HG03469 (cell line): ENCODE results near the gene RPS3.

ENCODE experiments used
- ATAC-seq: cut with Tn5 transposase; IDR thresholded peaks from one replicate; pipeline ENCODE4 v1.9.1; 2021; ENCODE audit warnings: mild to moderate bottlenecking, moderate library complexity, moderate number of reproducible peaks; ENCODE audit not compliant: unreplicated experiment

The RPS3 gene

GRCh38 chr11:75433443-75433842 lies 34.1 kb downstream of the RPS3 start:
- ATAC-seq: no peak

GRCh38 chr11:75434051-75434450 lies 34.7 kb downstream of the RPS3 start:
- no peak for ATAC-seq

- no peak for ATAC-seq
Observed at GRCh38 chr11:75434886-75435570, 35.7 kb downstream of the RPS3 start.

GRCh38 chr11:75435571-75435925 lies 36.2 kb downstream of the RPS3 start:
- ATAC-seq: no peak

GRCh38 chr11:75436806-75437205 lies 37.5 kb downstream of the RPS3 start:
- ATAC-seq: no peak

GRCh38 chr11:75437966-75438659 lies 38.8 kb downstream of the RPS3 start:
- no peak for ATAC-seq

- ATAC-seq: no peak
Observed at GRCh38 chr11:75439026-75439425, 39.7 kb downstream of the RPS3 start.

- no peak for ATAC-seq
Observed at GRCh38 chr11:75439495-75440120, 40.3 kb downstream of the RPS3 start.

- ATAC-seq: no peak
Observed at GRCh38 chr11:75440960-75441803, 41.9 kb downstream of the RPS3 start.

- no peak for ATAC-seq
Observed at GRCh38 chr11:75441804-75442132, 42.5 kb downstream of the RPS3 start.

GRCh38 chr11:75442161-75442885 lies 43.0 kb downstream of the RPS3 start:
- no peak for ATAC-seq

- ATAC-seq: no peak
Observed at GRCh38 chr11:75443043-75443442, 43.7 kb downstream of the RPS3 start.

- no peak for ATAC-seq
Observed at GRCh38 chr11:75445315-75445953, 46.1 kb downstream of the RPS3 start.

- no peak for ATAC-seq
Observed at GRCh38 chr11:75447415-75447814, 48.1 kb downstream of the RPS3 start.

- no peak for ATAC-seq
Observed at GRCh38 chr11:75449271-75449670, 50.0 kb downstream of the RPS3 start.

- ATAC-seq: no peak
Observed at GRCh38 chr11:75449776-75450175, 50.5 kb downstream of the RPS3 start.

- ATAC-seq: no peak
Observed at GRCh38 chr11:75450236-75450635, 50.9 kb downstream of the RPS3 start.

- no peak for ATAC-seq
Observed at GRCh38 chr11:75450826-75451821, 51.8 kb downstream of the RPS3 start.
